GM19099 (cell line): ENCODE measurements around the gene SLC25A19.

ENCODE experiments used
- POLR2A ChIP-seq: IDR thresholded peaks from 3 replicates; pipeline ENCODE4 v1.6.1; 2011; ENCODE audit warnings: low read depth; ENCODE audit not compliant: insufficient read length; ENCODE audit errors: extremely low read depth

SLC25A19 gene

DNA sequence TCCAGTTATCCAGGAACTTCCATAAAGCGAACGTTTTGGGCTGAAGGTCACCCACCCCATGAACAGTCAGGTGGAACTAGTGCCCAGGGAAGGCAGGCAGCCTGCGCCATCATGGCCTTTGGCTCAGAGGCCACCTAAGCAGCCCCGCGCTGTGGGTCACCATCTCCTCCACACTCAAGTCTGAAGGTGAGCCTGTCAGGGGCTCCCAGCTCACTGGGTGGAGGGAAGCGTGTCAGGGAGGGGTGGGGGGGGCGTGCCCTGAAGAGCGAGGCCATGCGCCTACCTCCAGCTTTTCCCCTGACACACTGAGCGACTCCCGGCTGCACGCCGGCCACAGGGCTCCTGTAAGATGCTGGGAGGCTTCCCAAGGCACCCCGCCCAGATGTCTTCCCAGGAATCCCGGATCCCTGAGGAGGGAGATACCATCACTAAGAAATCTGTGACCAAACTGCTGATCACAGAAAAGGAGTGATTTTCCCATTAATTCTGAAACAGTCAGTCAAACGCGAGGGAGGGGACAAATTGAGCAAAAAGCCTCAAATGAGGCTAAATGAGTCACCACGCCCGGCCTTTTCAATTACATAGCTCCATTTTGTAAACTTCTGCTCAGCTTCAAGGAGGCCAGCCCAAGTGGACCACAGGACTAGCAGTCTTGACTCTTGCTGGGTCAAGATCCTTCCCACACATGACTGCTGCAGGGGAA, 26.5 kb upstream of the SLC25A19 start:
- TF ChIP-seq POLR2A: no peak

DNA sequence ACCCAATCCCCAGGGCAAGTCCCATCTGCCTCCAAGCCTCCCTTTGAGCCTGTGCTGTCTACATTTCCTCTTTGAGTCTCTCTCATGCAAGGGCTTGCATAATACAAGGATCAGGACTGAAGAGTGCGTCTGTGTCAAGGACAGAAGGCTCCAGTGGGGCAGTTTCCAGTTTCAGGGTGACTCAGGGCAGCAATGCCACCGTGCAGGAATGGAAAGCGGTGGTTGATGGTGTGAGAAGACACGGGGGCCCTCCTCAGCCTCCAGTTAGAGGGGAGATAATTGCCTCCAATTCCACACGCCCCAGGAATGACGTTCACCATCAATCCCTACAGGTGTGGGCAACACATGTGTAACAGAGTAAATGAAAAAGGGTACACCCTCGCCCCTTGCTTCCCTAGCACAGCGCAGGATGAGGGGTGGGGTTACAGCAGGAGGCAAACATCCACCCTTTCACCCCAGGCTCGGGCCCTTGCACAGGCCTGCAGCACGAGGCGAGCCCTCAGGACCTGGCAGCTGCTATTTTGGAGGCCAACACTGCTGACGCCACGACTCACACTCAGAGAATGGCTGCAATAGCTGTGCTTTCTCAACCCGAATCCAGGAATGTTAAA, 24.8 kb upstream of the SLC25A19 start:
- no peak for TF ChIP-seq POLR2A

DNA sequence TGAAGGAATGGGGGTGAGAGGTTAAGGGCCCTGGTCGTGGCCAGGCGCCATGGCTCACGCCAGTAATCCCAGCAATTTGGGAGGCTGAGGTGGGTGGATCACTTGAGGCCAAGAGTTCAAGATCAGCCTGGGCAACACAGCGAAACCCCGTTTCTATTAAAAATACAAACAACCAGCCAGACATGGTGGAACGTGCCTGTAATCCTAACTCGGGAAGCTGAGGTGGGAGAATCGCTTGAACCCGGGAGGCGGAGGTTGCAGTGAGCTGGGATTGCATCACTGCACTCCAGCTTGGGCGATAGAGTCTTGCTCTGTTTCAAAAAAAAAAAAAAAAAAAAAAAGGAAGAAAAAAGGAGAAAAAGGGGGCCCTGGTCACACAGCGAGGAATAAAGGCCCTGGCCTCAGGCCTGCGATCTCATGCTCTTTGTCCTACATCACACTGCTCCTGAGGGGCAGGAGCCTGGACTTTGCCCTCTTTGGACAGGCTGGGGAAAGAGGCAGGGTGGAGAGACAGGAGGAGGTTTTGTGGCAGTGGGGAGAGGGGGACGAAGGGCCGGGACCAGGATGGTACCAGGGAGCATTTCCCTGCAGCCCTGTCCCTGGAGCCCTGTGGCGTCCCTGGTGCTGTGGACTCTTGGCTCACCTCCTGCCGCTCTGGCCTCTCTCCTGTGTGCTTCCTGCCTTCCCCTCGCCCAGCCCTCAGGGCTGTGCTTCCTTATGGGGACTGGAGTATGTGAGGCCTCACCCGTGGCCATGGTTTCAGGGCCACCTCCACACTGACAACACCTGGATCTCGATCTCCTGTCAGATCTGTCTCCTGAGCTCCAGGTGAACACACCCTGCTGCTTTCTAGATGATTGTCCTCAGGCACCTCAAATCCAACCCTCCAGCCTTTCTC, 19.7 kb upstream of the SLC25A19 start:
- TF ChIP-seq POLR2A: no peak

DNA sequence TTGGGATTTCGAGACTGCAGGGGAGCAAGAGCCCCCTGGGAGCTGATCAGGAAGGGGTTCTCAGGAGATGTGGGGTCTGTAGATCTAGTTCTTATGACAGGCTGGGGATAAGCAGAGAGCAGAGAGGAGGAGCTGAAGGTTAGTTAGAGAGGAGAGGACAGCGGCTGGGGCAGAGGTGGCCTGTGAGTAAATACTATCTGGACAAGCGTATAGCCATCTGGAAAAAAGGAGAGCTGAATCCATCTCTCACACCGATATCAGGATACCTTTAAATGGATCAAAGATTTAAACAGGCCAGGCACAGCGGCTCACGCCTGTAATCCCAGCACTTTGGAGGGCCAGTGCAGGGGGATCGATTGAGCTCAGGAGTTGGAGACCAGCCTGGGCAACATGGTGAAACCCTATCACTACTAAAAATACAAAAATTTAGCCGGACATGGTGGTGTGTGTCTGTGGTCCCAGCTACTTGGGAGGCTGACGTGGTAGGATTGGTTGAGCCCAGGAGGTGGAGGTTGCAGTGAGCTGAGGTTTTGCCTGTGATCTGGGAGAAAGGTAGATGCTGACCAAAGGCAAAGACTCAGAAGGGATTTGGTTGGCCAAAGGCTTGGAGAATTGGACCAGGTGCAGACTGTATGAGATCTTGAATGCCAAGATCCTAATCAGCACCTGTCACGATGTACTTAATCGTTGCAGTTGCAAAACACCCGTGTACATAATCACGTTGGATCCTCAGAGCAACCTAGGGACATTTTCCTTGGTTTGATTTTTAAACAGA, 18.9 kb upstream of the SLC25A19 start:
- TF ChIP-seq POLR2A: no peak

DNA sequence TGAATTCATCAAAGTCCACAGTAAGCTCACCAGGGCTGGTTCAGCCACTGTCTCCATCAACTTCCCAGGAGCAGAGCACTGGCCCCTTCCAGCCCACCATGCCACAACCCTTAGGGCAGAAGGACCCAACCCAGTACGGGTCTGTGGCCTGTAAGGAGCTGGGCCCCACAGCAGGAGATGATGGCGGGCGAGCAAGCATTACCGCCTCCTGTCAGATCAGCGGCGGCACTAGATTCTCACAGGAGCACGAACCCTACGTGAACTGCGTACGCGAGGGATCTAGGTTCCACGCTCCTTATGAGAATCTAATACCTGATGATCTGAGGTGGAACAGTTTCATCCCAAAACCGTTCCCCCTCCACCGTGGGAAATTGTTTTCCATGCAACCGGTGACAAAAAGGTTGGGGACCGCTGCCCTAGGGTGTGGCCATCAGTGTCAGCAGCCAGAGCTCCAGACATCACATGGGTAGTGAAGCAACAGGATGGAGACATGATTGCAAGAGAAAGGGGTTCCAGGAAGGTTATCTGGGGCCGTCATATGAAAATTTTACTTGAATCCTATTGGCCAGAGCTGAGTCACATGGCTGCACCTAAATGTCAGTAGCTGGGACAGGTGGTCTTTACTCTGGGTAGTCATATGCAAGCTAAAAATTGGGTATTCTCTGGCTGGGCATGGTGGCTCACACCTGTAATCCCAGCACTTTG, 12.4 kb upstream of the SLC25A19 start:
- TF ChIP-seq POLR2A: no peak

DNA sequence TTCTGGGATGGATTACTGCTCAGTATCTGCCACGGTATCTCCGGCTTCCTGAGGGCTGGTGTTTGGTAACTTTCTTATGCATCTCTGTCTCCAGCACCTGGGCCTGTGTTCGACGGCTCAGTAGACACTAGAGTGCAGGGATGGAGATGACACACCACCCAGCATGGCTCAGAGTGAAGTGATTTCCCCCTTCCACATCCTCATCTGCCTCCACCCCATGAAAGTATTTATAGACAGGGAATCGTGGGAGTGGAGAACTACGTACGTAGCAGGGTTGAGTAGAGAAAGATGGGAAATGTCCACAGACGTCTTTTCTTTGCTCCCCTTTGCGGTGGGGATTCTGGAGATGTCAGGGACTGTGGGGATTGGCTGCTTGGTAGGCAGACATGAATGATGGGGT, 11.8 kb upstream of the SLC25A19 start:
- TF ChIP-seq POLR2A: no peak

DNA sequence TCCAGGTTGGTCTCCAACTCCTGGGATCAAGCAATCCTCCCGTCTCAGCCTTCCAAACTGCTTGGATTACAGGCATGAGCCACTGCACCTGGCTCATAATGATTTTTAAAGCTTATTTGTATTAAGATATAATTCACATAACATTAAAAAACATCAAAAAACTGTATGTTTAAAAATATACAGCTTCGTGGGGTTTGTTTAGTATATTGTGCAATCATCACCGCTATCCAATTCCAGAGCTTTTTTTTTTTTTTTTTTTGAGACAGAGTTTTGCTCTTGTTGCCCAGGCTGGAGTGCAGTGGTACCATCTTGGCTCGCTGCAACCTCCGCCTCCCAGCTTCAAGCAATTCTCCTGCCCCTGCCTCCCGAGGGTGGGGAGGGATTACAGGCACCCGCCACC, 11.0 kb upstream of the SLC25A19 start:
- TF ChIP-seq POLR2A: no peak

DNA sequence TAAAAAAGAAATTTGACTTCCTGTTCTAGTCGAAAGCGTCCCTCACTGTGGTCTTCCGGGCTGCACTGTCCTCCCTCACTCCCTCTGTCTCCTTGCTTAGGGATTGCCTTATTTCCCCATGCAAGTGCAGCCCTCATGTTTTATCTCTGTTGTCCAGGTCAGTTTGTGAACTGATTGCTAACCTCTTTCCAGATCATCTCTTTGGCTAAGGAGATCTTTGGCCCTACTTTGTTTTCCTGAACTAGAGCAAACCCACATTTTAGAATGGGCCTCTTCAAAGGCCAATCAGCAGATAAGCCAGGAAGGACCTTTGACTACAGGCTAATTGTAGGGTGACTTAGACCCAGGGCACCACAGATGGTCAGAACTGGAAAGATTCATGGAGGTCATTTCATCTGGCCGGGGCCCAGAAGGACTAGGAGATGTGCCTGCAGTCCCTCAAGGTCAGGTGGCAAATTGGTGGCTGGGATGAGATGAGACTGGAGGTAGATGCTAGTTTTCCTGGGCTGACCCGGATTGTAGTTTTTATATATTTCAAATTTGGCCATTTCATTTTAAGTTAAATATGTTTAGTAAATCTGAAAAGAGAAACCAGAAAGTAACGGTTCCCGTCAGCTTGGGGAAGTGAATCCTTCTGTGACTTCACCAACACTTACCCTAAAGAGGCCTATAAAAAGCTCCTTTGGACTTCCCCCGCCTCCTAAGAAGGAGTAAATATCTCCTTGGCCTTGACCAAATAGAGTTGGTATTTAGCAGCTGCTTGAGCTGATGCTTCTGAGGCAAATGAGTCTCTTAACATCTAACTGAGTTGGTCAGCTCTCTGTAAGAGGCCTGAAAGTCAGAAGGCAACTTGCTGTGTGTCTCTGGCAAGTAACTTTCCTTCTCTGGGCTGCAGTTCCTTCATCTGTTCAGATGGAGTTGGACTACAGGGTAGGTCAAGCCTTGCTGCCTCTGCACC, 6.2 kb upstream of the SLC25A19 start:
- TF ChIP-seq POLR2A: peak; percentile 78

DNA sequence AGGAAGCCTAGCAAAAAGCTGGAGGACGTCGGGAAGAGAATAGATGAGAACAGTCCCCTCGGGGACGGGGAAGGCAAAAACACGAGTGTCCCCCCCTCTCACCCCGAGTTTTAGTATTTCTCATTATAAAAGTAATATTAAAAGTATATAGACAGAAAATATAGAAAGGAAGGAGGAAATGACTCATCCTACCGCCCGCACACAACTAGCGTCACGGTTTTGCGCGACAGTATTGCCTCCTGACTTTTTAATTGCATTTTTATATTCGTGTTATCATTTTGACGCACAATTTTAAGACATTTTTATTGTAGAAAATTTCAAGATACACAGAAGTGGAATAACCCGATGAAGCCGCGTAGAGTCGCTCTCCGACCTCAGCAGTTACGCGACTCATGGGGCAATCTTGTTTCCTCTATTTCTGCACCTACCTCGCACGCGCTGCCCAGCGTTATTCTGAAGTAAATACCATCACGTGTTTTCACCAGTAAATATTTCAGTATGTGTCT, 652 bp upstream of the SLC25A19 start:
- TF ChIP-seq POLR2A: no peak

DNA sequence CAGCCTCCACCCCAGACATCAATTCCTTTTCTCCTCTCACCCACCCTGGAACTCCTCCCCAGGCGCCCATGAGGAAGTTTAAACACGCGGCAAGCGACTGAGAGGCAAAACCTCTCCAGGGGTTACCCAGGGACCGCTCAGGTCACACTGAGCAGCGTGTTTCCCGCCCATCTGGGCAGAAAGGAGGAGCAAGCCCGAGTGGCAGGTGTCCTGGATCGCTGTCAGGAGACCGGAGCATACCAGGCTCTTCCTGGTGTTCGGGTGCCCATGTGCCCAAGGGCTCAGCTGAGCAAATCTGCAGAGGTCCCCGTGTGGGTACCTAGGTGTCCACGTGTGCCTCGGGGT, 491 bp downstream of the SLC25A19 start:
- TF ChIP-seq POLR2A: no peak

DNA sequence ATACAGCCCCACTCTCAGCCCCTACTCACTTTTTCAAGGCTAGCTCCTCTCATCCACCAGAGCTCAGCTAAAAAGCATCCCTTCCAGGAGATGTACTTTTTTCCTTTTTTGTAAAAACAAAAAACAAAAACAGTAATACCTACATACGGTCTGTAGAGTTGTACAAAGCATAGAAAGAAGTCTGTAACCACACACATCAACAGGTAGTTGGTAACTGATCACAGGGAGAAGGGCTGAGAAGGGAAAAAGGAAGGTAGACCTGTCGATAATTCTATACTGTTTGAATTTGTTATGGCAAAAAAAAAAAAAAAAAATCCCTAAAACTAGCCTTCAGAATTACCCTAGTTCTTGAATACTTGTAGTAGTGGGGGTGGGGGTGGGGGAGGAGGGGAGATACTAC, 874 bp downstream of the SLC25A19 start:
- TF ChIP-seq POLR2A: no peak

DNA sequence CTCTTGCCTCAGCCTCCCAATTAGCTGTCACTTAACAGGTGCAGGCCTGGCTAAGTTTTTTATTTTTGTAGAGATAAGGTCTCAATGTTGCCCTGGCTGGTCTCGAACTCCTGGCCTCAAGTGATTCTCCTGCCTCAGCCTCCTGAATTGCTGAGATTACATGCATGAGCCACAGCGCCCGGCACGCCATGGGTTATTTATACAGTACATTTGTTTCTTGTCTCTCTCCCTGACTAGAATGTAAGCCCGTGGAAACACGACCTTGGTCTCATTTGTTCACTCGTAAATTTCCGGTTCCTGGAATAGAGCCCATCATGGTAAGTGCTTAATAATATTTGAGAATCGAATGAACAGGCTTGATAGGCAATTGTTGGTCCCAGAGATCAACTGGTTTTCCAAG, 2.0 kb downstream of the SLC25A19 start:
- TF ChIP-seq POLR2A: no peak

DNA sequence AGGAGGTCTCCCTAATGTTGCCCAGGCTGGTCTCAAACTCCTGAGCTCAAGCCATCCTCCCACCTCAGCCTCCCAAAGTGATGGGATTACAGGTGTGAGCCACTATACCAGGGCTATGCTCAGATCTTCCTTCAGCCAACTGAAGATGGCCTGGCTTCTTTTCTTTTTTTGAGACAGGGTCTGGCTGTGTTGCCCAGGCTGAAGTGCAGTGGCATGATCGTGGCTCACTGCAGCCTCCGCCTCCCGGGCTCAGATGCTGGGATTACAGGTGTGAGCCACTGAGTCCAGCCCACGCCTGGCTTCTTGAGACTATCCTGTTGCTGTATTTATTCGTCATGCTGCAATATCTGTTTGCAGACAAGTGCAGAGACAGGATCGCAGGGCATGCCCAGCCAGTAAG, 4.1 kb downstream of the SLC25A19 start:
- no peak for TF ChIP-seq POLR2A

DNA sequence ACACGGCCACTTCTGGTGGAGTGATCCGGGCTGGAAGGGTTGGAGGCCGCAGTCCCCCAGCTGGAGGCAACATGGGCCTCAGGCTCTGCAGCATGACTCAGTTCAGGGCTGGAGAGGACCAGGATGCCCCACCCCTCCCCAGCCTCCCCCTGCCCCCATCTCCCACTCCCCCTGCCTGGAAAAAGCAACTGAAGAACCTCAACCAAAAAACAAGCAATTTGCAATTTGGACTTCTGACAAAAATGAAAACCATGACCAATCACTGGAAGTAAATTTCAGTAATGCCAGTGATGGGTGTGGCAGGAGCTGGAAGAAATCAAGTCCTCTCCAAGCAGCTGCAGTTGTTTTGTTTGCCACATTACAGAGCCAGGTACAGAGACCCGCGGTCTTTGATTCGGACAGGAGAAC, 11.6 kb downstream of the SLC25A19 start:
- TF ChIP-seq POLR2A: no peak
